DOHH2 (cell line): ENCODE data around the gene CDC42BPA.

Experiments
- H3F3A ChIP-seq: fragments of 200-600 bp; sonication (generic), shearing (Covaris generic); 2 replicates; pipeline ENCODE4 v1.6.0; 2016; ENCODE audit warnings: antibody characterized with exemption, mild to moderate bottlenecking; ENCODE audit not compliant: control insufficient read depth, insufficient read depth
- H3K27ac ChIP-seq: fragments of 200-600 bp; sonication (generic); 2 replicates; pipeline ENCODE4 v1.5.1; 2014; ENCODE audit warnings: low read depth, mild to moderate bottlenecking, low read length, moderate library complexity
- H3K27me3 ChIP-seq: fragments of 200-600 bp; sonication (generic); 2 replicates; pipeline ENCODE4 v1.6.1; 2014; ENCODE audit warnings: mild to moderate bottlenecking, low read length, mixed read lengths; ENCODE audit not compliant: control insufficient read depth
- H3K36me3 ChIP-seq: fragments of 200-600 bp; sonication (generic); 2 replicates; pipeline ENCODE4 v1.6.1; 2014; ENCODE audit warnings: mild to moderate bottlenecking, low read length, moderate library complexity, mixed read lengths; ENCODE audit not compliant: control insufficient read depth
- H3K4me1 ChIP-seq: fragments of 200-600 bp; sonication (generic); 2 replicates; pipeline ENCODE4 v1.6.1; 2014; ENCODE audit warnings: mild to moderate bottlenecking, low read length, mixed read lengths; ENCODE audit not compliant: control insufficient read depth
- H3K4me2 ChIP-seq: fragments of 200-600 bp; sonication (generic); 2 replicates; pipeline ENCODE4 v1.6.0; 2014; ENCODE audit warnings: mild to moderate bottlenecking, low read length, moderate library complexity
- H3K4me3 ChIP-seq: fragments of 200-600 bp; sonication (generic); 2 replicates; pipeline ENCODE4 v1.5.1; 2014; ENCODE audit warnings: mild to moderate bottlenecking, low read length, mixed read lengths
- H3K79me2 ChIP-seq: fragments of 200-600 bp; sonication (generic); 2 replicates; pipeline ENCODE4 v1.6.1; 2014; ENCODE audit warnings: mild to moderate bottlenecking, low read length, mixed read lengths; ENCODE audit not compliant: control insufficient read depth
- H3K9me2 ChIP-seq: fragments of 200-600 bp; sonication (generic); replicated peaks from 2 replicates; pipeline ENCODE4 v1.6.1; 2014; ENCODE audit warnings: mild to moderate bottlenecking, low read length, mixed read lengths; ENCODE audit not compliant: control insufficient read depth
- H3K9me3 ChIP-seq: fragments of 200-600 bp; sonication (generic); 2 replicates; pipeline ENCODE4 v1.6.1; 2014; ENCODE audit warnings: antibody characterized with exemption, low read length, mixed read lengths; ENCODE audit not compliant: control insufficient read depth, insufficient read depth
- H4K20me1 ChIP-seq: fragments of 200-600 bp; sonication (generic); 2 replicates; pipeline ENCODE4 v1.6.0; 2014; ENCODE audit warnings: low read depth, mild to moderate bottlenecking, antibody characterized with exemption, low read length, moderate library complexity; ENCODE audit not compliant: control insufficient read depth, insufficient read depth
- EZH2phosphoT487 ChIP-seq: fragments of 200-600 bp; sonication (generic); IDR thresholded peaks from 2 replicates; pipeline ENCODE4 v1.6.1; 2017; ENCODE audit warnings: borderline replicate concordance, mild to moderate bottlenecking, antibody characterized with exemption, low read length, moderate library complexity, mixed read lengths
- TF ChIP-seq, protein P1 (sequence below): fragments of 200-600 bp; sonication (generic); IDR thresholded peaks from one replicate; pipeline ENCODE4 v1.5.1; 2014; ENCODE audit warnings: antibody characterized with exemption, mild to moderate bottlenecking, low read depth, low read length; ENCODE audit not compliant: poor library complexity, severe bottlenecking

The CDC42BPA gene, protein sequence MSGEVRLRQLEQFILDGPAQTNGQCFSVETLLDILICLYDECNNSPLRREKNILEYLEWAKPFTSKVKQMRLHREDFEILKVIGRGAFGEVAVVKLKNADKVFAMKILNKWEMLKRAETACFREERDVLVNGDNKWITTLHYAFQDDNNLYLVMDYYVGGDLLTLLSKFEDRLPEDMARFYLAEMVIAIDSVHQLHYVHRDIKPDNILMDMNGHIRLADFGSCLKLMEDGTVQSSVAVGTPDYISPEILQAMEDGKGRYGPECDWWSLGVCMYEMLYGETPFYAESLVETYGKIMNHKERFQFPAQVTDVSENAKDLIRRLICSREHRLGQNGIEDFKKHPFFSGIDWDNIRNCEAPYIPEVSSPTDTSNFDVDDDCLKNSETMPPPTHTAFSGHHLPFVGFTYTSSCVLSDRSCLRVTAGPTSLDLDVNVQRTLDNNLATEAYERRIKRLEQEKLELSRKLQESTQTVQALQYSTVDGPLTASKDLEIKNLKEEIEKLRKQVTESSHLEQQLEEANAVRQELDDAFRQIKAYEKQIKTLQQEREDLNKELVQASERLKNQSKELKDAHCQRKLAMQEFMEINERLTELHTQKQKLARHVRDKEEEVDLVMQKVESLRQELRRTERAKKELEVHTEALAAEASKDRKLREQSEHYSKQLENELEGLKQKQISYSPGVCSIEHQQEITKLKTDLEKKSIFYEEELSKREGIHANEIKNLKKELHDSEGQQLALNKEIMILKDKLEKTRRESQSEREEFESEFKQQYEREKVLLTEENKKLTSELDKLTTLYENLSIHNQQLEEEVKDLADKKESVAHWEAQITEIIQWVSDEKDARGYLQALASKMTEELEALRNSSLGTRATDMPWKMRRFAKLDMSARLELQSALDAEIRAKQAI (N-terminal part only)

DNA sequence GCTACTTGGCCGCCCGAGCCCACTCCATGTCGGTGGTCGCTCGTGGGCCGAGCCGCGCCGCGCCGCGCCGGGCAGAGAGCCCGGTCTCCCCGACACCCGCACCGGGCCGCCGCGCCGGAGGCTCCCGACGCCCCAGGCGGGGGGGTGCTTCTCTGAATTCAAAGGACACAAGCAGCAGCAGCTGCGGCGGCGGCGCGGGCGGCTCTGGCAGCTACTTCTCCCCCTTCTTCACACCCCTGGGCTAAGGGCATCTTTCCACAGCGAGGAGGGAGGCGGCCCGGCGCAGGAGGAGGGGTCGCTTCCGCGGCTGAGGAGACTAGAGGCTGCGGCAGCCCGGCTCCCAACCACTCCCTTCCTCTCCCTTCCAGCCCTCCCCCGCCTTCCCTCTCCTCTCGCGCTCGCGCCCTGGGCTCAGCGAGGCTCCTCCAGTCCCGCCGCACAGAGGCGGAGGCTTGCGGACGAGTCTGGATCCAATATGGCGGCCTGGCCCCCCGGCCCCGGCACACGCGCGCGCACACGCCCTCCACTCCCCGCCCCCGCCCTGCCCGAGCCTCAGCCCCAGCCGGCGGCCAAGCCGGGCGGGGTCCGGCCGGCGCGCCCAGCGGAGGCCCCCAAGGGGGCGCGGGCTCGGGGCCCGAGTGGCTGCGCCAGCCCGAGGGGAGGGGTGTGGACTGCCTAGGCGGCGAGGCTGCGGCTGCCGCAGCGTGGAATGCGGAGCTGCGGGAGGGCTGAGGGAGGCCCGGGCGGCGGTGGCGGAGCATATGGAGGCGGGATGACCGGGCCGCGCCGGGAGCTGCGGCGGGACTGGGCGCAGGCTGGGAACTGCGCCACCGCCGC is at the start of gene CDC42BPA:
Gene CDC42BPA (minus strand): TSS at position 477 of the 837 bp plus-strand sequence. CDS start 1,310 bp downstream, outside the sequence.
- Histone ChIP-seq H3K27me3 (peaks cover 5% of the 10 kb centered on the region; the same call in 1 of the 2 replicates), H3K79me2 (no peaks in the 10 kb centered on the region), H3K36me3 (no peaks in the 10 kb centered on the region), H3K4me3 (no peak within 1 kb of the TSS), H3K9me3 (no peaks in the 10 kb centered on the region), H3K4me1 (no peaks in the 10 kb centered on the region), H3F3A (no peaks in the 10 kb centered on the region), H4K20me1 (no peaks in the 10 kb centered on the region), H3K4me2 (no peak within 1 kb of the TSS), H3K9me2 (no peaks in the 10 kb centered on the region), H3K27ac (no peak within 1 kb of the TSS)
- TF ChIP-seq, protein P1, sequence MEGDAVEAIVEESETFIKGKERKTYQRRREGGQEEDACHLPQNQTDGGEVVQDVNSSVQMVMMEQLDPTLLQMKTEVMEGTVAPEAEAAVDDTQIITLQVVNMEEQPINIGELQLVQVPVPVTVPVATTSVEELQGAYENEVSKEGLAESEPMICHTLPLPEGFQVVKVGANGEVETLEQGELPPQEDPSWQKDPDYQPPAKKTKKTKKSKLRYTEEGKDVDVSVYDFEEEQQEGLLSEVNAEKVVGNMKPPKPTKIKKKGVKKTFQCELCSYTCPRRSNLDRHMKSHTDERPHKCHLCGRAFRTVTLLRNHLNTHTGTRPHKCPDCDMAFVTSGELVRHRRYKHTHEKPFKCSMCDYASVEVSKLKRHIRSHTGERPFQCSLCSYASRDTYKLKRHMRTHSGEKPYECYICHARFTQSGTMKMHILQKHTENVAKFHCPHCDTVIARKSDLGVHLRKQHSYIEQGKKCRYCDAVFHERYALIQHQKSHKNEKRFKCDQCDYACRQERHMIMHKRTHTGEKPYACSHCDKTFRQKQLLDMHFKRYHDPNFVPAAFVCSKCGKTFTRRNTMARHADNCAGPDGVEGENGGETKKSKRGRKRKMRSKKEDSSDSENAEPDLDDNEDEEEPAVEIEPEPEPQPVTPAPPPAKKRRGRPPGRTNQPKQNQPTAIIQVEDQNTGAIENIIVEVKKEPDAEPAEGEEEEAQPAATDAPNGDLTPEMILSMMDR = no peak
- no peak for TF ChIP-seq EZH2phosphoT487

DNA sequence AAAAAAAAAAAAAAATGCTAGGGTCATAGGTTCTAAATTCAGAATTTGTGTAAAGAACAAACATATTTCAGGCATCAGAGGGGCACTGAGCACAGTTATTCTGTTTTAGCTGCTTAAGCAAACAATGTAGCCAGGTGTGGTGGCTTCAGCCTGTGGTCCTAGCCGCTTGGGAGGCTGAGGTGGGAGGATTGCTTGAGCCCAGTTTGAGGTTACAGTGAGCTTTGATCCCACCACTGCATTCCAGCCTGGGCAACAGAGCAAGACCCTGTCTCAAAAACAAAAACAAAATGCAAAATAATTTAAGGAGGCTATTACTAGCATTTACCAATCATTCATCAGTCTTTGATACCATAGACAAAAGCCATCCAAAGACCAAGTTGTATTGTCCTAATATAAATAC is 49.7 kb upstream of the CDC42BPA start:
- Histone ChIP-seq H3K27ac (no peak overlapping the region), H3K9me3 (no peaks in the 10 kb centered on the region)
- no peak for TF ChIP-seq EZH2phosphoT487
- TF ChIP-seq, protein P1 = no peak

DNA sequence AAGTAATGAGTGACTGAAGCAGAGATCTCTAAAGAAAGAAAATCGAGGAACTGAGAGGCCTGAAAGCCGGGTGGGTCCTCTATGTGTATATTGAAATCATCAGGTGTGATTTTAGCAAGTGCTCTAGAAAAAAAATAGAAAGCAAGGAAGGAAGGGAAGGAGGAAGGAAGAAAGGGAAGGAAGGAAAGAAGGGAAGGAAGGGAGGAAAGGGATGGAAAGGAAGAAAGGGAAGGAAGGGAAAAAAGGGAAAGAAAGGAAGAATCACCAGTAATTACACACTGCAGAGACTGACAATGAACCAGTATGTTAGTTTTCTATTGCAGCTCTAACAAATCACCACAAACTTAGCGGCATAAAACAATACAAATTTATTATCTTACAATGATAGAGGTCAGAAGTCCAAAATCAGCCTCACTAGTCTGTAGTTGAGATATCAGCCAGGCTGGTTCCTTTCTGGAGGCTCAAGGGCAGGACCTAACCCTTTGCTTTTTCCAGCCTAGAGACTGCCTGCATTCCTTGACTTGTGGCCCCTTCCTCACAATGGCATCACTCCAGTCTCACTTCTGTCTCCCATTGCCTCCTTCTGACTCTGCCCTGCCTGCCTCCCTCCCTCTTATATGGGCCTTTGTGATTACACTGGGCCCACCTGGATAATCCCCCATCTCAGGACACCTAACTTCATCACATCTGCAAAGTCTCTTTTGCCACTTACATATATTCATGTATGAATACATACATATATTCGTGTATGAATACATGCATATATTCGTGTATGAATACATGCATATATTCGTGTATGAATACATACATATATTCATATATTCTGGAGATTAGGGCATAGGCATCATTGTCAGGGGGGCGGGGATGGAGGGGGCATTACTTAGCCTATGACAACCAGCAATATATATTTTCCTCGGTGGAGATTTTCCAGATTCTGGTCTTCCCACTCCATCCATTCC is 47.5 kb upstream of the CDC42BPA start:
- Histone ChIP-seq H3K27me3 (no peaks in the 10 kb centered on the region), H3F3A (no peaks in the 10 kb centered on the region), H3K27ac (no peak overlapping the region), H3K4me1 (no peaks in the 10 kb centered on the region), H3K4me2 (no peak overlapping the region), H3K9me2 (no peaks in the 10 kb centered on the region), H4K20me1 (no peaks in the 10 kb centered on the region), H3K79me2 (no peaks in the 10 kb centered on the region), H3K9me3 (no peaks in the 10 kb centered on the region), H3K4me3 (no peak overlapping the region), H3K36me3 (no peaks in the 10 kb centered on the region)
- TF ChIP-seq EZH2phosphoT487 = no peak
- TF ChIP-seq, protein P1 = no peak

More for the DNA sequence above, 49.7 kb upstream of the CDC42BPA start:
- Histone ChIP-seq H3F3A (no peaks in the 10 kb centered on the region), H3K4me1 (no peaks in the 10 kb centered on the region), H3K36me3 (no peaks in the 10 kb centered on the region), H3K4me3 (no peak overlapping the region), H4K20me1 (no peaks in the 10 kb centered on the region), H3K79me2 (no peaks in the 10 kb centered on the region), H3K27me3 (no peaks in the 10 kb centered on the region), H3K9me2 (no peaks in the 10 kb centered on the region), H3K4me2 (no peak overlapping the region)
